Right atrium auricular region (tissue), 2 donors: ENCODE results near the gene NAGA. TPM values are rescaled to one million over a fixed set of nuclear protein-coding genes. Genes with fewer than 3 reads are reported as not detected.
A peak's percentile ranks its signal among the peaks of the same experiment; 100 is the strongest.
"Not testable (repeated sequence)": the region's sequence is repeated elsewhere in the genome, so short reads cannot be mapped to it uniquely, and the experiment has no call there.

Experiments
- DNase-seq: peaks from one replicate; pipeline ENCODE4 v3.0.0-alpha.2; 2019; ENCODE audit warnings: low spot score
- H3K27ac ChIP-seq, 2 donors: fragments of 200-600 bp; sonication (generic); 1 replicate in 1 of 2; 2 replicates in 1 of 2; pipeline ENCODE4 v1.5.1; 2016 to 2019
- H3K27me3 ChIP-seq, 2 donors: fragments of 200-600 bp; sonication (generic); one replicate each; pipeline versions ENCODE4 v1.5.1 to v1.6.0; 2017 to 2019
- H3K36me3 ChIP-seq: fragments of 200-600 bp; sonication (generic); one replicate; pipeline ENCODE4 v1.5.1; 2016
- H3K4me1 ChIP-seq, 2 donors: fragments of 200-600 bp; sonication (generic); one replicate each; pipeline versions ENCODE4 v1.5.1 to v1.6.0; 2017 to 2019
- H3K4me3 ChIP-seq, 2 donors: fragments of 200-600 bp; sonication (generic); 1 replicate in 1 of 2; 2 replicates in 1 of 2; pipeline ENCODE4 v1.5.1; 2017 to 2019; ENCODE audit warnings: mild to moderate bottlenecking in 1 of 2, moderate library complexity in 1 of 2
- H3K9me3 ChIP-seq, 2 donors: fragments of 200-600 bp; sonication (generic); one replicate each; pipeline ENCODE4 v1.5.1; 2019
- total RNA-seq, 2 donors: library from RNA; depleted of rRNA; stranded (reverse); fragments of >200 nt; gene quantifications; one replicate each; pipeline ENCODE4 v1.1.0, GENCODE V29; 2016
- TF ChIP-seq, protein P1 (sequence below), 2 donors: fragments of 200-600 bp; sonication (generic); IDR thresholded peaks; one replicate each; pipeline ENCODE4 v1.5.1; 2019; ENCODE audit warnings: antibody characterized with exemption in 2 of 2

NAGA gene
- total RNA-seq, 2 donors from 2014 or later = 19.1 to 21.7 TPM

DNA sequence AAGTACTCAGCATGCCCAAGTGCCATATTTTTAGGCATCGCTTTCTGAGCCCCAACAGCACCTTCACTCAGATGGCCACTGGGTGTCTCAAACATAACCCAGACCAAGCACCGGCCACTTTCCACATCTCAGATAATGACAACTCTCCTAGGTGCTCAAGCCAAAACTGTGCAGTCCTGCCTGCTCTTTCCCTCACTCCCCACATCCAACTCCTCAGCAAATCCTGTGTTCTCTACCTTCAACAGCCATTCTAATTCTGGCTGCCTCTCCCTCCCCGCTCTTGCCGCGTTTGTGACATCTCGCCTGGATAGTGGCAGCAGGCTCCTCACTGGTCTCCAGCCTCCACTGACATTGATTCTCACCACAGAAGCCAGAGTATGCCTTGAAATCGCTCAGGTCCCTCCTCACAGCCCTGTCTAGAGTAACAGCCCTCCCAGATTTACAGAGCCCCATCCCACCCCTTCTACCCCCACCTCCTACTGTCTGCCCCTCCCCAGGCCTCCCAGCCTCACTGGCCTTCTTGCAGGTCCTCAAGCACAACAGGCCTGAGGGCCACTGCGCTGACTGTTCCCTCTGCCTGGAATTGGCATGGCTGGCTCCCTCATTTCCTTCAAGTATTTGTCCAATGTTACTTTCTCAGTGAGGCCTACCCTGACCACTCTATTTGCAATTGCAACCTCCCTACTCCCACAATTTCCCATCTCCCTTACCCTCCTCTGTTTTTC lies 2.2 kb upstream of the NAGA start:
- H3K36me3 ChIP-seq = no peaks in the 10 kb centered on the region
- TF ChIP-seq, protein P1, sequence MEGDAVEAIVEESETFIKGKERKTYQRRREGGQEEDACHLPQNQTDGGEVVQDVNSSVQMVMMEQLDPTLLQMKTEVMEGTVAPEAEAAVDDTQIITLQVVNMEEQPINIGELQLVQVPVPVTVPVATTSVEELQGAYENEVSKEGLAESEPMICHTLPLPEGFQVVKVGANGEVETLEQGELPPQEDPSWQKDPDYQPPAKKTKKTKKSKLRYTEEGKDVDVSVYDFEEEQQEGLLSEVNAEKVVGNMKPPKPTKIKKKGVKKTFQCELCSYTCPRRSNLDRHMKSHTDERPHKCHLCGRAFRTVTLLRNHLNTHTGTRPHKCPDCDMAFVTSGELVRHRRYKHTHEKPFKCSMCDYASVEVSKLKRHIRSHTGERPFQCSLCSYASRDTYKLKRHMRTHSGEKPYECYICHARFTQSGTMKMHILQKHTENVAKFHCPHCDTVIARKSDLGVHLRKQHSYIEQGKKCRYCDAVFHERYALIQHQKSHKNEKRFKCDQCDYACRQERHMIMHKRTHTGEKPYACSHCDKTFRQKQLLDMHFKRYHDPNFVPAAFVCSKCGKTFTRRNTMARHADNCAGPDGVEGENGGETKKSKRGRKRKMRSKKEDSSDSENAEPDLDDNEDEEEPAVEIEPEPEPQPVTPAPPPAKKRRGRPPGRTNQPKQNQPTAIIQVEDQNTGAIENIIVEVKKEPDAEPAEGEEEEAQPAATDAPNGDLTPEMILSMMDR (IDR thresholded peaks at IDR 0.05) = no peak
- H3K4me3 ChIP-seq = no peak overlapping the region
- peak overlapping the region; percentile 29 to 41 for H3K27ac ChIP-seq
- H3K4me1 ChIP-seq = peaks cover 0 to 48% of the 10 kb centered on the region in 2 donors
- H3K27me3 ChIP-seq = no peaks in the 10 kb centered on the region
- H3K9me3 ChIP-seq = no peaks in the 10 kb centered on the region
- DNase-seq = no peak

DNA sequence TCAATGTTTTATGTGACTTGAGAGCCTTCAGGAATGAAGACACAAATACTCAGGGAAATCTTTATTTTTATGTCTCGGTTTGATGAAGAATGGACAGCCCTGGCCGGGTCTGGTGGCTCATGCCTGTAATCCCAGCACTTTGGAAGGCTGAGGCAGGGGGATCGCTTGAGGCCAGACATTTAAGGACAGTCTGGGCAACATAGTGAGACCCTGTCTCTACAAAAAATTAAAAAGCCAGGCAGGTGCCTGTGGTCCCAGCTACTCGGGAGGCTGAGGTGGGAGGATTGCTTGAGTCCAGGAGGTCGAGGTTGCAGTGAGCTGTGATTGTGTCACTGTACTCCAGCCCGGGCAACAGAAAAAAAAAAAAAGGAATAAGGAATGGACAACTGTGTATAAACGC lies 896 bp upstream of the NAGA start:
- H3K4me1 ChIP-seq = peaks cover 0 to 47% of the 10 kb centered on the region in 2 donors

DNA sequence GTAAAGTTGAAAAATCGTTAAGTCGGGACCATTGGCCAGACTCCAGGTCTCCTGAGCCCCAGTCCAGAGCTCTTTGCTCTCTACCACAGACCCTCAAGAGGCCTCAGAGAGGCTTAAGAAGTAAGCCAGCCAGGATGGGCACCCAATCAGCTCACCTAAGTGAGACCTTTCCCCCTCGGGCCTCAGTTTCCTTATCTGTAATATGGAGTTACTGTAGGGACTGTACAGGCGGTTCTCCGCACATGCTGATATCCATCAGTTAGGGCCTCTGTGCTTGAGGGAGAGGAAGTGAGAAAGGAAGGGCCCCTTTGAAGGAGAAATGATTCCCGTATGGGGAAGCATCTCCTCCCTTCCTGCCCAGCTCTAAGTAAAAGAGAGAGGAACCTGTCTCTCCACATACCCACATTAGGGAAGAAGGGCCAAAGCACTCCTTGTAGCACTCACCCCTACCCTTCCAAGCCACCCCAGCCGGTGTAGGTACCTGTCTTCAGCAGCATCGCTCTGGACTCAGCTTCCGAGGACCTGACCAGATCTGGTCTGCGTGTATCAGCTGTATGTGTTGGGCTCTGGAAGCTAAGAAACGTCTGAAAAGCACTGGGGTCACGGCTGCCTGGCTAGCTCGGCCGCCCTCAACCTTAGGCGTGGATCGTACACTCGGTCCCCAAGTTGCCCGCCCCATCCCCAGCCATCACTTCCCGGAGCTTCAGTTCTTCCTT lies 653 bp downstream of the NAGA start:
- Histone ChIP-seq H3K4me3 (peak overlapping the region; percentile 73 to 77), H3K4me1 (peaks cover 0 to 40% of the 10 kb centered on the region in 2 donors), H3K9me3 (no peaks in the 10 kb centered on the region), H3K36me3 (peaks cover 20% of the 10 kb centered on the region), H3K27me3 (no peaks in the 10 kb centered on the region), H3K27ac (peak overlapping the region; percentile 91 to 96)
- DNase-seq = no peak
- TF ChIP-seq, protein P1 (IDR thresholded peaks at IDR 0.05) = no peak

More for the DNA sequence above, 896 bp upstream of the NAGA start:
- not testable (repeated sequence) for DNase-seq, H3K9me3 ChIP-seq, H3K27me3 ChIP-seq
- H3K27ac ChIP-seq = peak overlapping the region; percentile 91 to 96
- H3K4me3 ChIP-seq = peak overlapping the region in 1 of 2 donors; percentile 73
- H3K36me3 ChIP-seq = peaks cover 11% of the 10 kb centered on the region

DNA sequence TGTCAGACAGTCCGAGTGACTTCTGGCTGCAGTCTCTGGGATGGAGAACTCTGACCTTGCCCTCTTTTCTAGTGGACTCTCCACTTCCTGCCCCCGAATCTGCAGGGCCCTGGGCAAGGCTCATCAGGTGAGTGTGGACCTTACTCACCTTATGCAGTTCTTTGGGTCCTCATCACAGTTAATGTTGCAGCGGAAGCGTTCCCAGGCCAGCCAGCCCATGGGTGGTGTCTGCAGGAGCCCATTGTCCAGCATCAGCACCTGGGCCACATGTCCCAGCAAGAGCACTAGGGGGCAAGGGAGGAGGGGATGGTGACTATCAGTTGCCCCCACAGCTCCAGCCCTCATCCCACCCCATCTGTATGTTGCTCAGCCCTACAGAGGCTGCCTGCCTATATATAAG lies 2.3 kb downstream of the NAGA start:
- no peak overlapping the region for H3K4me3 ChIP-seq
- H3K9me3 ChIP-seq = no peaks in the 10 kb centered on the region
- peaks cover 0 to 23% of the 10 kb centered on the region in 2 donors for H3K4me1 ChIP-seq
- no peak overlapping the region for H3K27ac ChIP-seq
- DNase-seq = no peak
- H3K27me3 ChIP-seq = no peaks in the 10 kb centered on the region
- TF ChIP-seq, protein P1 (IDR thresholded peaks at IDR 0.05) = no peak
- peaks cover 25% of the 10 kb centered on the region for H3K36me3 ChIP-seq

DNA sequence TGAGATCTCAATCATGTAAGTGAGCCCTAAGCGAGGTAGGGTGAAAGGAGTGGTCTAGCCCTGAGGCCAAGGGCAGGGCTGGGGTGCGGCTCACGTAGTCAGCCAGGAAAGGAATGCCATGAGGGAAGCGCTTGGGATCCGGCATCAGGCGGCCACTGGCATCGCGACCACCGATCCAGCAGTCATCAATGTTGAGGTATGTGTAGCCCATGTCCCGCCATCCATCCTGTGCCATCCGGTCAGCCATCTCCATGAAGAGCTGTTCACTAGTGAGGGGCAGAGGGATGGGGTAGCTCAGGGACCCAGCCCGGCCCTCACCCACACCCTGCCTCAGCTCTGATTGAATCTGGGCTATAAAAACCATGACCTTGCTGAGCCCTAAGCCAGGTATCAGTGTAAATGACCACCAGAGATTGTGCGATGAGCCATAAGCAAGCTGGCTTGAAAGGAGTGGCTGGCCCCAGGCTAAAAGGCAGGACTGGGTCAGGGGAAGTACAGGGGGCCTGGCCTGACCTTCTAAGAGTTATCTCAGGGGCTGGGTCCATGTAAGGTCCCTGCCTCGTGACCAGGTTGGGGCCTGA lies 2.9 kb downstream of the NAGA start:
- TF ChIP-seq, protein P1 (IDR thresholded peaks at IDR 0.05) = no peak
- Histone ChIP-seq H3K4me1 (peaks cover 0 to 19% of the 10 kb centered on the region in 2 donors), H3K9me3 (no peaks in the 10 kb centered on the region), H3K4me3 (no peak overlapping the region), H3K27me3 (no peaks in the 10 kb centered on the region), H3K27ac (no peak overlapping the region), H3K36me3 (peaks cover 25% of the 10 kb centered on the region)
- no peak for DNase-seq

DNA sequence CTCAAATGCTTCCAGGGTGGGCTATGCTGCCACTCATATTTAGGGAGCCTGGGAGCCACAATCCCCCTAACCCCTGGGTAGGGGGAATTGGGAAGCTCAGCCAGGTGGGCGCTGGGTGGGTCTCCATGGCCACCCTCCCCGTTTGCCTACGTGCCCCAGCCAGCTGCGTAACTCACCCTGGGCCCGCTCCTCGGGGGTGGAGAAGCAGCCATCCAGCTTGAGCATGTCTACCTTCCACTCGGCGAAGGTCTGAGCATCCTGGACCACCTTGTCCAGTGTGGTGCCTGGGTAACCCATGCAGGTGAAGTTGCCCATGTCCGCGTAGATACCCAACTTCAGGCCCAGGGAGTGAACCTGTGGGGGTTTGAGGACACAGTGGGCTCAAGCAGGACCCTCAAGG lies 3.7 kb downstream of the NAGA start:
- no peaks in the 10 kb centered on the region for H3K9me3 ChIP-seq
- H3K27ac ChIP-seq = no peak overlapping the region
- no peak overlapping the region for H3K4me3 ChIP-seq
- no peak for DNase-seq
- H3K36me3 ChIP-seq = peaks cover 28% of the 10 kb centered on the region
- H3K4me1 ChIP-seq = peaks cover 0 to 18% of the 10 kb centered on the region in 2 donors
- TF ChIP-seq, protein P1 (IDR thresholded peaks at IDR 0.05) = no peak
- H3K27me3 ChIP-seq = no peaks in the 10 kb centered on the region
